ENCODE results near the gene GINS1.

GINS1 gene

GRCh38 chr20:25487306-25487705 is 79.8 kb downstream of the GINS1 start:
- TF ChIP-seq, protein P1, sequence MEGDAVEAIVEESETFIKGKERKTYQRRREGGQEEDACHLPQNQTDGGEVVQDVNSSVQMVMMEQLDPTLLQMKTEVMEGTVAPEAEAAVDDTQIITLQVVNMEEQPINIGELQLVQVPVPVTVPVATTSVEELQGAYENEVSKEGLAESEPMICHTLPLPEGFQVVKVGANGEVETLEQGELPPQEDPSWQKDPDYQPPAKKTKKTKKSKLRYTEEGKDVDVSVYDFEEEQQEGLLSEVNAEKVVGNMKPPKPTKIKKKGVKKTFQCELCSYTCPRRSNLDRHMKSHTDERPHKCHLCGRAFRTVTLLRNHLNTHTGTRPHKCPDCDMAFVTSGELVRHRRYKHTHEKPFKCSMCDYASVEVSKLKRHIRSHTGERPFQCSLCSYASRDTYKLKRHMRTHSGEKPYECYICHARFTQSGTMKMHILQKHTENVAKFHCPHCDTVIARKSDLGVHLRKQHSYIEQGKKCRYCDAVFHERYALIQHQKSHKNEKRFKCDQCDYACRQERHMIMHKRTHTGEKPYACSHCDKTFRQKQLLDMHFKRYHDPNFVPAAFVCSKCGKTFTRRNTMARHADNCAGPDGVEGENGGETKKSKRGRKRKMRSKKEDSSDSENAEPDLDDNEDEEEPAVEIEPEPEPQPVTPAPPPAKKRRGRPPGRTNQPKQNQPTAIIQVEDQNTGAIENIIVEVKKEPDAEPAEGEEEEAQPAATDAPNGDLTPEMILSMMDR (conservative IDR thresholded peaks at IDR 0.05; ENCODE audit: control insufficient read depth, insufficient read depth, low read depth, low read length): no peak
- no peak overlapping the region for H3K4me3 ChIP-seq (ENCODE audit: control insufficient read depth, low read depth, low read length)

DNA sequence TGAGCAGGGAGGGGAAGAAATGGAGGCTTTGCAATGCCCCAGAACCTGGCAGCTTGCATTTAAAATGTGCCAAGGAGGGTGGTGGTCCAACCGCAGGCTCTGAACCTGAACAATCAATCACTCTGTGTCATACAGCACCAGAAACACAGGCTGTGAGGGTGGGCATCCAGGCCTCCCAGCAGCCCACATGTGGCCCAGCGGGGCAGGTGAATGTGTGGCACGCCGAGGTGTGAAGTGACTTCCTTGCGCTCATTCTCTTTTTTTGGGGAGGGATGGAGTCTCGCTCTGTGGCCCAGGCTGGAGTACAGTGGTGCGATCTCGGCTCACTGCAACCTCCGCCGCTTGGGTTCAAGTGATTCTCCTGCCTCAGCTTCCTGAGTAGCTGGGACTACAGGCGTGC is 80.5 kb downstream of the GINS1 start:
- DNase-seq (ENCODE audit: low read depth): no peak
- no peak overlapping the region for H3K4me3 ChIP-seq (ENCODE audit: control insufficient read depth, low read depth, low read length)
- TF ChIP-seq, protein P1 (conservative IDR thresholded peaks at IDR 0.05; ENCODE audit: control insufficient read depth, insufficient read depth, low read depth, low read length): no peak

More at GRCh38 chr20:25487306-25487705, 79.8 kb downstream of the GINS1 start:
- no peak for DNase-seq (ENCODE audit: low read depth)

GRCh38 chr20:25489221-25489871 is 81.9 kb downstream of the GINS1 start:
- no peak overlapping the region for H3K4me3 ChIP-seq (ENCODE audit: control insufficient read depth, low read depth, low read length)
- no peak for DNase-seq (ENCODE audit: low read depth)
- TF ChIP-seq, protein P1 (conservative IDR thresholded peaks at IDR 0.05; ENCODE audit: control insufficient read depth, insufficient read depth, low read depth, low read length): no peak

DNA sequence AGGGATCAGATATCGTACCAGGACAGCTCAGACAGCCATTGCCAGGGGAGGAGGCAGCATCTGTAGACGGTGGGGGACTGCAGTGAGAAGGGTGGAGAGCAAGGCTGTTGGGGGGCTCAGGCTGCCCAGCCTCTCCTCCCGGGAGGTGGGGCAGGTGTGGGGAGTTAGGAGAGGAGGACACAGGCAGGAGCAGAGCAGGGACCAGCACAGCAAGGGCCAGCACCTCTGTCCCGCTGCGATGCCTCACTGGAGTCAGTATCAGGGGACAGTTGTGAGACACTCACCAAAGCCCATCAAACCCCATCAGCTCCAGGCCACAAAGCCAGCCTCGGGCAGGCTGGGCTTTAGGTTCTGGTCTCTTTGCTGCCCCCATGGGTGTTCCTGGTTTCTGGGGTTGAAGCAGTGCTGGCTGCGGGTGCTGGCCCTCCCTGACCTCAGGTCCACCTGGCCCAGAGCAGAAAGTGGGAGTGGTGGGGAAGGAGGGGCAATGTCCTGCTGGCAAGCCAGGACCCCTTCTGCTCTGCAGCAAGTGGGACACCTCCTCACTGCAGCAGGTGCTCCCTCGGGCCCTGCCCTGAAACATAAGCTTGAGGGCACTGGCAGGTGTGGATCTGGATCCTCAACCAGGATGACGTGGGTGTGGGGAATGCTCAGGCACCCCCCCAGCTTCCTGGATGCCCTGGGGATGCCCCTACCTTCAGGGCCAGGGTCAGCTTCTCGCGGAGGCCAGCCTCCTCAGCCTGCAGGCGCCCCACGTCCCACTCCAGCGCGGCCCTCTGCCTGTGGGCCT is 83.4 kb downstream of the GINS1 start:
- TF ChIP-seq, protein P1 (conservative IDR thresholded peaks at IDR 0.05; ENCODE audit: control insufficient read depth, insufficient read depth, low read depth, low read length): no peak
- no peak overlapping the region for H3K4me3 ChIP-seq (ENCODE audit: control insufficient read depth, low read depth, low read length)
- DNase-seq (ENCODE audit: low read depth): no peak

- no peak for DNase-seq (ENCODE audit: low read depth)
- TF ChIP-seq, protein P1 (conservative IDR thresholded peaks at IDR 0.05; ENCODE audit: control insufficient read depth, insufficient read depth, low read depth, low read length): no peak
- no peak overlapping the region for H3K4me3 ChIP-seq (ENCODE audit: control insufficient read depth, low read depth, low read length)
Observed at GRCh38 chr20:25491446-25492038, 84.1 kb downstream of the GINS1 start.

GRCh38 chr20:25493137-25493536 is 85.7 kb downstream of the GINS1 start:
- no peak for DNase-seq (ENCODE audit: low read depth)
- no peak overlapping the region for H3K4me3 ChIP-seq (ENCODE audit: control insufficient read depth, low read depth, low read length)
- TF ChIP-seq, protein P1 (conservative IDR thresholded peaks at IDR 0.05; ENCODE audit: control insufficient read depth, insufficient read depth, low read depth, low read length): no peak

Measured in fibroblast of mammary gland (primary cell).